G401.6 (cell line): ENCODE results near the gene MACF1.

Experiments used
- FAIRE-seq: peaks from 2 replicates; lab custom pipeline; 2012; peaks lifted over from hg19 to GRCh38; lab: Jason Lieb, UNC

MACF1 gene

GRCh38 chr1:39266269-39266668 lies 61.8 kb downstream of the MACF1 start:
- FAIRE-seq = no peak

GRCh38 chr1:39266792-39267191 lies 62.3 kb downstream of the MACF1 start:
- no peak for FAIRE-seq

GRCh38 chr1:39268112-39268581 lies 63.7 kb downstream of the MACF1 start:
- no peak for FAIRE-seq

- no peak for FAIRE-seq
Measured at GRCh38 chr1:39268906-39269305, 64.4 kb downstream of the MACF1 start.

GRCh38 chr1:39269349-39269748 lies 64.9 kb downstream of the MACF1 start:
- no peak for FAIRE-seq

- no peak for FAIRE-seq
Measured at GRCh38 chr1:39269791-39270342, 65.4 kb downstream of the MACF1 start.

- no peak for FAIRE-seq
Measured at GRCh38 chr1:39270368-39270767, 65.9 kb downstream of the MACF1 start.

GRCh38 chr1:39272027-39272797 lies 67.7 kb downstream of the MACF1 start:
- no peak for FAIRE-seq

GRCh38 chr1:39272798-39273469 lies 68.4 kb downstream of the MACF1 start:
- no peak for FAIRE-seq

GRCh38 chr1:39275836-39276507 lies 71.5 kb downstream of the MACF1 start:
- no peak for FAIRE-seq

GRCh38 chr1:39277879-39278278 lies 73.4 kb downstream of the MACF1 start:
- no peak for FAIRE-seq

- FAIRE-seq = no peak
Measured at GRCh38 chr1:39282537-39283216, 78.2 kb downstream of the MACF1 start.

GRCh38 chr1:39283858-39284257 lies 79.4 kb downstream of the MACF1 start:
- FAIRE-seq = no peak

- no peak for FAIRE-seq
Measured at GRCh38 chr1:39287541-39287940, 83.0 kb downstream of the MACF1 start.

GRCh38 chr1:39288735-39289465 lies 84.4 kb downstream of the MACF1 start:
- no peak for FAIRE-seq

GRCh38 chr1:39292401-39292800 lies 87.9 kb downstream of the MACF1 start:
- FAIRE-seq = no peak

GRCh38 chr1:39293375-39294070 lies 89.0 kb downstream of the MACF1 start:
- no peak for FAIRE-seq

GRCh38 chr1:39294531-39294930 lies 90.0 kb downstream of the MACF1 start:
- no peak for FAIRE-seq

- FAIRE-seq = no peak
Measured at GRCh38 chr1:39295901-39296300, 91.4 kb downstream of the MACF1 start.

- no peak for FAIRE-seq
Measured at GRCh38 chr1:39297551-39297950, 93.1 kb downstream of the MACF1 start.

GRCh38 chr1:39301606-39302005 lies 97.1 kb downstream of the MACF1 start:
- no peak for FAIRE-seq
